AG04450 (cell line): Measurements from ENCODE around the gene HNRNPA0. TPM values are rescaled to one million over a fixed set of nuclear protein-coding genes. Genes with fewer than 3 reads are reported as not detected.
"Not testable (repeated sequence)": the region's sequence is repeated elsewhere in the genome, so short reads cannot be mapped to it uniquely, and the experiment has no call there.

Experiments used
- CTCF ChIA-PET: fragments of 300-600, 350-600 bp; formaldehyde crosslinking; extraction: SDS; loops from one replicate; lab custom pipeline; 2022; ENCODE audit warnings: antibody characterized with exemption, inconsistent platforms; lab: Charles Lee
- POLR2A ChIA-PET: fragments of 350-600 bp; formaldehyde crosslinking; extraction: SDS; loops from one replicate; lab custom pipeline; 2021; ENCODE audit warnings: antibody characterized with exemption, inconsistent platforms; lab: Yijun Ruan, JAX
- DNase-seq: peaks from one replicate; pipeline ENCODE4 v3.0.0-alpha.2; 2011; ENCODE audit warnings: low read depth, low spot score
- H3K27ac ChIP-seq: one replicate; pipeline ENCODE4 v1.5.1; 2012; ENCODE audit warnings: low read depth, low read length, control low read depth
- H3K27me3 ChIP-seq: one replicate; pipeline ENCODE4 v1.6.0; 2012; ENCODE audit warnings: low read length; ENCODE audit not compliant: control insufficient read depth, insufficient read depth
- H3K4me3 ChIP-seq: 2 replicates; pipeline ENCODE4 v1.5.1; 2011; ENCODE audit warnings: mild to moderate bottlenecking, low read depth, low read length, control low read depth
- H3K9me3 ChIP-seq: 2 replicates; pipeline ENCODE4 v1.5.1; 2012; ENCODE audit warnings: low read length; ENCODE audit not compliant: control insufficient read depth, insufficient read depth
- CTCF ChIP-seq: IDR thresholded peaks from 2 replicates; pipeline ENCODE4 v1.5.1; 2011; ENCODE audit warnings: low read depth, low read length, control low read depth, inconsistent platforms
- polyA plus RNA-seq: library from polyadenylated mRNA; depleted of rRNA; stranded (reverse); fragments of >200 nt; gene quantifications from 2 replicates; pipeline ENCODE4 v1.2.3, GENCODE V29; 2011

The HNRNPA0 gene
- polyA plus RNA-seq, 1 experiment, result 13.5 TPM

GRCh38 chr5:137794863-137795262 lies 40.7 kb upstream of the HNRNPA0 start:
- no peak for TF ChIP-seq CTCF
- CTCF ChIA-PET, result interaction anchor here (1.6 to 2.3 kb wide), 2 partner anchors 16 kb away, joined by 4 to 10 read pairs; no protein-coding TSS in a partner anchor
- DNase-seq, result no peak
- POLR2A ChIA-PET, result no interaction called here
- Histone ChIP-seq H3K9me3 (no peaks in the 10 kb centered on the region), H3K27ac (no peak overlapping the region), H3K4me3 (no peak overlapping the region), H3K27me3 (no peaks in the 10 kb centered on the region)

- POLR2A ChIA-PET, result no interaction called here
- CTCF ChIA-PET, result interaction anchor here (0.6 to 2.3 kb wide), 2 partner anchors 13 to 50 kb away, joined by 3 to 10 read pairs; no protein-coding TSS in a partner anchor
These were observed 38.1 kb upstream of the HNRNPA0 start for GRCh38 chr5:137792303-137792702.

GRCh38 chr5:137791799-137792198 lies 37.6 kb upstream of the HNRNPA0 start:
- no peaks in the 10 kb centered on the region for H3K27me3 ChIP-seq
- ChIA-PET CTCF (no interaction called here), POLR2A (no interaction called here)
- H3K27ac ChIP-seq, result no peak overlapping the region
- H3K4me3 ChIP-seq, result no peak overlapping the region
- DNase-seq, result no peak
- no peak for TF ChIP-seq CTCF
- no peaks in the 10 kb centered on the region for H3K9me3 ChIP-seq

More at GRCh38 chr5:137792303-137792702, 38.1 kb upstream of the HNRNPA0 start:
- Histone ChIP-seq H3K27ac (no peak overlapping the region), H3K27me3 (no peaks in the 10 kb centered on the region), H3K4me3 (no peak overlapping the region), H3K9me3 (no peaks in the 10 kb centered on the region)
- no peak for TF ChIP-seq CTCF
- no peak for DNase-seq

- no peak for TF ChIP-seq CTCF
- no peak for DNase-seq
These were observed 37.2 kb upstream of the HNRNPA0 start for GRCh38 chr5:137791387-137791786.

GRCh38 chr5:137788560-137788959 lies 34.4 kb upstream of the HNRNPA0 start:
- H3K4me3 ChIP-seq, POLR2A ChIA-PET, CTCF ChIA-PET, DNase-seq, H3K9me3 ChIP-seq, H3K27me3 ChIP-seq, H3K27ac ChIP-seq: not testable (repeated sequence)

More at GRCh38 chr5:137791387-137791786, 37.2 kb upstream of the HNRNPA0 start:
- no peak overlapping the region for H3K27ac ChIP-seq
- H3K4me3 ChIP-seq, result no peak overlapping the region
- ChIA-PET POLR2A (no interaction called here), CTCF (interaction anchor here (2.2 kb wide), 1 partner anchor 12 kb away, joined by 9 read pairs; no protein-coding TSS in a partner anchor)
- H3K9me3 ChIP-seq, result no peaks in the 10 kb centered on the region
- H3K27me3 ChIP-seq, result no peaks in the 10 kb centered on the region
